Measurements from ENCODE around the gene KLF13. TPM values are rescaled to one million over a fixed set of nuclear protein-coding genes. Genes with fewer than 3 reads are reported as not detected.

KLF13 gene
- total RNA-seq, result 36.4 and 44.8 TPM in 2 replicates

DNA sequence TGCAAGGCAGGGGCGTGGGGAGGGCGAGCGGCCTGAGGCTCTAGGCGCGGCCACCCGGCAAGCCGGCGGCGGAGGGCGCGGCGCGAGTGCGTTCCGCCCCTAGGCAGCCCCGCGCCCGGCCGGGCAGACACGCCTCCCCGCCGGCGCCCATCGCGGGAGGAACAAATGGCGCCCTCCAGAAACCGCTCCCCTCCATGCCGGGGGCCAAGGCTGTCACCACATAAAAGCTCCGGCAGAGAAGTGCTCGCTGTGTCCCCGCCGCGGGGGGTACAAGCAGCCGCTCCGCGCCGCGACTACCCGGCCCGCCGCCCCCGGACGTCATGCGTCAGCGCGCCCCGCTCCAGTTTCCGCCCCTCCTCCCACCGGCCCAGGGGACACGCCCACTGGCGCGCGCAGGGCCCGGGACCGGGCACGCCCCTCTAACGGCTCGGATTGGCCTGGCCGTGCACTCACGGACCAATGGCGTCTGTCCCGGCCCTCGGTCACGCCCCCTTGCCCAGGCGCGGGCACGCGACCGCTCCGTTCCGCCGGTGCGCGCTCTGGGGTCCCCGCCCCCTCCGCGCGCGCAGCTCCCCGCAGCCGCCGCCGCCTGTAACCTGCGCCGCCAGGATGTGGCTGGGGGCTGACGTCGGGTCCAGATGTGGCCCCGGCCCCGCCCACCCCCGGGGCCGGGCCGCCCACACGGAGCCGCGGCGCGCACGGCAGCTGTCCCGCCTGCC, at the start of gene KLF13:
Gene KLF13 (plus strand): TSS at position 680 of the 719 bp plus-strand sequence. CDS start 378 bp downstream, outside the sequence.

Other genes starting within 250 kb of the KLF13 start
- gene TRPM1, start 225.1 kb upstream of the KLF13 start, total RNA-seq, result 0.14 and 0.27 TPM in 2 replicates